Measurements from ENCODE around the gene VAMP5.

VAMP5 gene

DNA sequence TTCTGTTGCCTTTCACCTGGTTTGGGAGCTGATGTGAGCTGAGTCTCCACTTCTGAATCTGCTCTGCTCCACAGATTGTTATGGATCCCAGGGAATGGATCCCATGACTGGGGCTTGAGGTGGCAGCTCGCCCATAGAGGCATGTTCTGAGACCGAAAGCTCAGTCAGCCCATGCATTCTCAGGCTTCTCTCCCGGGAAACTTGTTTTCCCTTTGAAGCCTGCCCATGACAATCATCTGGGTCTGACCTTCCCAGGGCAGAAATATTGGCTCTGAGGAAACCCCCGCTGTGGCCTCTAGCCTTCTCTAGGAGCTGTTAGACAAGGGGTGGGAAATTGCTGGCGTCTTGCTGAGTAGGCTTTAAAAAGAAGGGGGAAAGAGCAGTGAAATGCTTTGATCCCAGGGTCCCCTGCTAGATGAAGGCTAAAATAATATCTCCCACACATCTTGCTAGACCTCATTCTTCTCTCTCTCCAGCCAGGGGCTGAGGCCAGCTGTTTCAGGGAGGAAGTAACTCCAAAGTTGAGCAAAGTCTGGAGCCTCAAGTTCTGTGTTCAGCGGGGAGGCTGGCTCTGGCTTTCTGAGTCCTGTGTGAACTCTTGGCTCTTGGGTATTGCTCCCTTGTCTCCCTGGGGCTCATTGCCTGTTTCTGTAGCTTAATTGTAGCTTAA, 4.8 kb upstream of the VAMP5 start:
- no peak overlapping the region for H3K4me3 ChIP-seq (ENCODE audit: low read depth, low read length)
- TF ChIP-seq, protein P1, sequence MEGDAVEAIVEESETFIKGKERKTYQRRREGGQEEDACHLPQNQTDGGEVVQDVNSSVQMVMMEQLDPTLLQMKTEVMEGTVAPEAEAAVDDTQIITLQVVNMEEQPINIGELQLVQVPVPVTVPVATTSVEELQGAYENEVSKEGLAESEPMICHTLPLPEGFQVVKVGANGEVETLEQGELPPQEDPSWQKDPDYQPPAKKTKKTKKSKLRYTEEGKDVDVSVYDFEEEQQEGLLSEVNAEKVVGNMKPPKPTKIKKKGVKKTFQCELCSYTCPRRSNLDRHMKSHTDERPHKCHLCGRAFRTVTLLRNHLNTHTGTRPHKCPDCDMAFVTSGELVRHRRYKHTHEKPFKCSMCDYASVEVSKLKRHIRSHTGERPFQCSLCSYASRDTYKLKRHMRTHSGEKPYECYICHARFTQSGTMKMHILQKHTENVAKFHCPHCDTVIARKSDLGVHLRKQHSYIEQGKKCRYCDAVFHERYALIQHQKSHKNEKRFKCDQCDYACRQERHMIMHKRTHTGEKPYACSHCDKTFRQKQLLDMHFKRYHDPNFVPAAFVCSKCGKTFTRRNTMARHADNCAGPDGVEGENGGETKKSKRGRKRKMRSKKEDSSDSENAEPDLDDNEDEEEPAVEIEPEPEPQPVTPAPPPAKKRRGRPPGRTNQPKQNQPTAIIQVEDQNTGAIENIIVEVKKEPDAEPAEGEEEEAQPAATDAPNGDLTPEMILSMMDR (IDR thresholded peaks at IDR 0.05; ENCODE audit: insufficient read depth, low read length, missing control alignments): no peak
- POLR2A ChIA-PET: no interaction called here
- DNase-seq (ENCODE audit: low read depth, low spot score): no peak
- CTCF ChIA-PET: interaction anchor here (1.0 to 1.1 kb wide), 2 partner anchors 15 to 160 kb away, joined by 3 read pairs; no protein-coding TSS in a partner anchor

DNA sequence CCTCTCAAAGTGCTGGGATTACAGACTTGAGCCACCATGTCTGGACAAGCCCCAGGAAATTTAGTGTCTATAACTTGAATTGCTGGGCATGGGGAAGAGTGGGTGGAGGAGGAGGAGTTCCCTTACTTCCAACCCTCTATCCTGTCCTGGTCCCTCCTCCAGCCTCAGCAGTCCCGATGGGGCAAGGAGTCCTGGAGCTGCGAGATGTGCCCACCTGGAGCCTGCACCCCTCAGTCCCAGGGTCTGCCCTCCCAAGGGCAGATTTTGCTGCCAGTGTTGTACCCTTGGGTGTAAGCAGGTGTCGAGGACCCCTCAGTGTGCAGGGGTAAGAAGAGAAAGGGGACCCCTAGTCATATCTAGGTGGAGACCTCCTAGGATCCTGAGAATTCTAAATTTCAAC, 4.0 kb upstream of the VAMP5 start:
- TF ChIP-seq, protein P1 (IDR thresholded peaks at IDR 0.05; ENCODE audit: insufficient read depth, low read length, missing control alignments): no peak
- ChIA-PET CTCF (interaction anchor here (1.0 to 1.1 kb wide), 2 partner anchors 14 to 160 kb away, joined by 3 read pairs; no protein-coding TSS in a partner anchor), POLR2A (interaction anchor here (1.5 kb wide), 1 partner anchor 42 kb away, joined by 4 read pairs; no protein-coding TSS in a partner anchor)
- H3K4me3 ChIP-seq (ENCODE audit: low read depth, low read length): no peak overlapping the region
- DNase-seq (ENCODE audit: low read depth, low spot score): no peak

DNA sequence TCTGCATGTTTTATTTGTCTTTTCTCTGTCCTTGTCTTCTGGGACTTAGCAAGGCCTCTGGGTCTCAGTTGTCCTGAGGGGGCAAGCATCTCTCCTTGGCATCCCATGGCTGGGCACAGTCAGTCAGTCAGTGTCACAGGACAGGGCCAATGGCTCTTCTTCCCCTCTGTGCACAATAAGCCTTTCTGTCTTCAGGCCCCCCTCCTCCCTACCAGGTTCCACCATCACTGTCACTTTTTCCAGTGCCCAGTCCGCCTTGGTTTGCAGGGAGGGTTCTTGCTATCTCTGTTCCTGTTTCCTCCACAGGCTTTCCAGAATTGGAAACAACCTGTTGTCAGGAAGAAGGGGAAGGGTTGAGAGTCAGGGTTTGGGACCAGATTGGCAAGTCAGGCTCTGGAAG, 1.7 kb upstream of the VAMP5 start:
- ChIA-PET POLR2A (no interaction called here), CTCF (no interaction called here)
- TF ChIP-seq, protein P1 (IDR thresholded peaks at IDR 0.05; ENCODE audit: insufficient read depth, low read length, missing control alignments): no peak
- H3K4me3 ChIP-seq (ENCODE audit: low read depth, low read length): no peak overlapping the region
- DNase-seq (ENCODE audit: low read depth, low spot score): no peak

DNA sequence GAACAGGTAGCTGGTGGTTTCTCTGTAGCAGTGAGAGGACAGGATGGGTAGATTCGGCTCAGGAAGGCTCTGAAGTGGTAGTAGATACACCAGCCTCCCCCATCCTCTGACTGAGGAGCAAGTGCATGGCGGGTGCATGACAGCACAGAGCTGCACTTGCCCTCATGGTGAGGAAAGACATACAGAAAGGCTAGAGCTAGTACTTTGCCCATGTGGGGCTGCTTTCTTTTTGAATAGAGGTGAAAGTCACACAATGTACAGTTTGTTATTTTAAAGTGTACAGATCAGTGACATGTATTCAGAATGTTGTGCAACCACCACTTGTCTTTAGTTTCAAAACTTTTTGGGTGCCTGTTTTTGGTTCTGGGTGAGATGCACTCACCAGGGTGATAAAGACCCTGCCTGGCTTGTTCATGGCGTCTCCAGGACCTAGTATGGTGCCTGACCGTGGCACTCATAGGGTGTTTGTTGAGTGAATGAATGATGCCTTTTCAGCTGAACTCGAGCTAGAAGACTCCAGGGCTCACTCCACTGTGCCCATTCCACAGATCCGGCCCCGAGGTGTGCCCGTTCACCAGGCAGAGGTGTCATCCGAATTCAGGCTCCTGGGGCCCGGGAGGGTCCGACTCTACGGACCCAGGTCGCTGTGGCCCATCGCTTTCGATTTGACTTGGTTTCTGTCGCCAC, 421 bp upstream of the VAMP5 start:
- POLR2A ChIA-PET: no interaction called here
- H3K4me3 ChIP-seq (ENCODE audit: low read depth, low read length): peak overlapping the region; percentile 60
- CTCF ChIA-PET: interaction anchor here (1.7 to 2.3 kb wide), 2 partner anchors 32 to 164 kb away, joined by 5 to 8 read pairs; no protein-coding TSS in a partner anchor
- no peak for DNase-seq (ENCODE audit: low read depth, low spot score)
- TF ChIP-seq, protein P1 (IDR thresholded peaks at IDR 0.05; ENCODE audit: insufficient read depth, low read length, missing control alignments): no peak

DNA sequence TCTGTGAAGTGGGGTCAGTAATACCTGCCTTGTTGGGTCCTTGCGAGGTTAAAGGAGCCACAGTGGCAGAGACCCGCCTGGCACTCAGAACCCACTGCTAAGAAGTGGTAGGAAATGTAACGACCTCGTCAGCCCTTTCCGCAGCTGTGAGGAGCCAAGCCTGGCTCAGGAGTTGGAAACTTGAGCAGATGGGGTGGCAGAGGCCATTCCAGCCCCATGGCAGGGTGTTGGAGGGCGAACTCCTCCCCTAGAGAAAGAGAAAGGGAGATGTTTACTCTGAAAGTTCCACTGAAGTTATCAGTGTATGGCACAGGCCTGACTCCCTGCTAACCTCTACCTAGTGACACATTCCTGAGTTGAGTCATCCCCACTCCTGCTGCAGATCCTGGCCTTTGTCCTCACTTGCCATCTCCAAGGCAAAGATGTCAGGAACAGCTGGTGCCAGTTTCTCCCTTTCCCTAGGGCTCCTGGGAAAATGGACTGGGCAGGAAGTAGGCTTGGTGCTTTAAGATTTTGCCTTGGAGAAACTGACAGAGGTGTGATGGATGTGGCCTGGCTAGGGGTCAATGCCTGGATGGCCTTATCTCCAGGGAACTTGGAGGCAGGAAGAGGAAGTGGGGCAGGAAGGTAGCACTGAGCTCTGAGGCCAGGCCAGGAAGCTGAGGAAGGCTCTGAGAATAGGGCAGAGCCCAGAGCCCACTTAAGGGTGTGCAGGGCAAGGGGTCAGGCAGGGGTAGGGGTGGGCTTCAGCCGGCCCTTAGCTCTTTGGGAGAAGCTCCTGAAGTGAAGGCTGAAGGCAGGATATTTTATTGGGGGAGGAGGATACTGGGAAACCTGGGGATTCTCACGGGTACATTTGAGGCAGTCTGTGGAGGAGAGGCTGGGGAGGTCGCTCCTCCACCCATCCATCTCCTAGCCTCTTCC, 888 bp downstream of the VAMP5 start:
- CTCF ChIA-PET: interaction anchor here (1.7 to 2.3 kb wide), 4 partner anchors 10 to 165 kb away, joined by 5 to 8 read pairs (median 8); partner anchors contain the start of gene RNF181
- H3K4me3 ChIP-seq (ENCODE audit: low read depth, low read length): peak overlapping the region; percentile 60
- DNase-seq (ENCODE audit: low read depth, low spot score): no peak

More for the DNA sequence above, 888 bp downstream of the VAMP5 start:
- POLR2A ChIA-PET: interaction anchor here (0.6 to 1.1 kb wide), 4 partner anchors 14 to 46 kb away, joined by 3 to 4 read pairs (median 3); partner anchors contain the start of genes GGCX and MAT2A
- TF ChIP-seq, protein P1 (IDR thresholded peaks at IDR 0.05; ENCODE audit: insufficient read depth, low read length, missing control alignments): no peak
